Adrenal gland (tissue), 5 donors: ENCODE measurements around the gene PTRHD1.

Experiments
- POLR2A ChIP-seq, 2 donors: fragments of 450-650 bp; IDR thresholded peaks; one replicate each; pipeline ENCODE4 v1.6.1; 2017; ENCODE audit warnings: antibody characterized with exemption in 2 of 2, mild to moderate bottlenecking in 2 of 2, moderate library complexity in 1 of 2
- TF ChIP-seq, protein P1 (sequence below), 6 experiments: fragments of 450-650 bp in 4 of 6; fragments of 200-600 bp in 2 of 6; sonication (generic) in 1 of 6; IDR thresholded peaks; 1 replicate in 5 of 6; 2 replicates in 1 of 6; pipeline versions ENCODE4 v1.5.1 to v1.8.0; 2016 to 2021; ENCODE audit warnings: antibody characterized with exemption in 6 of 6, mild to moderate bottlenecking in 2 of 6, moderate library complexity in 1 of 6
- donor health status: DM: no; HTN: no; CAD: no.

DNA sequence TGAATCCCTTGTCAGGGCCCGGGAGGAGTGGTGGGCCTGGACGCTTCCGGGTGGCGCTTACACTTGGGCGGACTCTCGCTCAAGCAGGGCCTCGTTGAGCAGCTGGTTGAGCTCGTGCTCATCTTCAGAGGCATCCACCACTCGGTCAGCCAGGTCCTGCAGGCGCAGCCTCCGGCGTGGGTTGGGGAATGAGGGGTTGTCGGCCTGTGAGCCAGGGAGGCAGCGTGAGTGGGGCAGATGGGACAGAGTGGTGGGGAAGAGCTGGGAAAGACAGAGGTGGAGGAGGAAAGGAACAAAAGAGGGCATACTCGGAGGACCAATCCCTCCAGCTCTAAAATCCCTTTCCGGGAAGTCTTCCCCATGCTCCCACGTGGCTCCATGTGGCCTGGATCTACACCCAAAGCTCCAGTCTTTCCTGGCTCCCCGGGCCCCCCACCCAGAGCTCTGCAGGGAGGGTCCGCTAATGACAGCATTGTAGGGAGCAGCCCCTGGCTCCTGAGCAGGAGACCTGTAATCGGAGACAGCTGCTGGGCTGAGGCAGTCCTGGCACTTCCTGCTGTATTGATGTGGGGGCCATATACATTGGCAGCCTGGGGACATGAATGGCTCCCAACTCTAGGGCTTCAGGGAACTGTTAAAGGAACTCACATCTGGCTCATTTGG lies 41.7 kb upstream of the PTRHD1 start:
- TF ChIP-seq, protein P1, sequence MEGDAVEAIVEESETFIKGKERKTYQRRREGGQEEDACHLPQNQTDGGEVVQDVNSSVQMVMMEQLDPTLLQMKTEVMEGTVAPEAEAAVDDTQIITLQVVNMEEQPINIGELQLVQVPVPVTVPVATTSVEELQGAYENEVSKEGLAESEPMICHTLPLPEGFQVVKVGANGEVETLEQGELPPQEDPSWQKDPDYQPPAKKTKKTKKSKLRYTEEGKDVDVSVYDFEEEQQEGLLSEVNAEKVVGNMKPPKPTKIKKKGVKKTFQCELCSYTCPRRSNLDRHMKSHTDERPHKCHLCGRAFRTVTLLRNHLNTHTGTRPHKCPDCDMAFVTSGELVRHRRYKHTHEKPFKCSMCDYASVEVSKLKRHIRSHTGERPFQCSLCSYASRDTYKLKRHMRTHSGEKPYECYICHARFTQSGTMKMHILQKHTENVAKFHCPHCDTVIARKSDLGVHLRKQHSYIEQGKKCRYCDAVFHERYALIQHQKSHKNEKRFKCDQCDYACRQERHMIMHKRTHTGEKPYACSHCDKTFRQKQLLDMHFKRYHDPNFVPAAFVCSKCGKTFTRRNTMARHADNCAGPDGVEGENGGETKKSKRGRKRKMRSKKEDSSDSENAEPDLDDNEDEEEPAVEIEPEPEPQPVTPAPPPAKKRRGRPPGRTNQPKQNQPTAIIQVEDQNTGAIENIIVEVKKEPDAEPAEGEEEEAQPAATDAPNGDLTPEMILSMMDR (IDR thresholded peaks at IDR 0.05) = no peak
- no peak for TF ChIP-seq POLR2A (IDR thresholded peaks at IDR 0.05)
